HG02759 (cell line): ENCODE data around the gene NRROS.
A peak's percentile ranks its signal among the peaks of the same experiment; 100 is the strongest.
"Not testable (repeated sequence)": the region's sequence is repeated elsewhere in the genome, so short reads cannot be mapped to it uniquely, and the experiment has no call there.

Experiments
- ATAC-seq: cut with Tn5 transposase; IDR thresholded peaks from one replicate; pipeline ENCODE4 v1.9.1; 2021; ENCODE audit warnings: mild to moderate bottlenecking, moderate library complexity; ENCODE audit not compliant: unreplicated experiment

NRROS gene

GRCh38 chr3:196624067-196624790, 15.3 kb upstream of the NRROS start:
- no peak for ATAC-seq

DNA sequence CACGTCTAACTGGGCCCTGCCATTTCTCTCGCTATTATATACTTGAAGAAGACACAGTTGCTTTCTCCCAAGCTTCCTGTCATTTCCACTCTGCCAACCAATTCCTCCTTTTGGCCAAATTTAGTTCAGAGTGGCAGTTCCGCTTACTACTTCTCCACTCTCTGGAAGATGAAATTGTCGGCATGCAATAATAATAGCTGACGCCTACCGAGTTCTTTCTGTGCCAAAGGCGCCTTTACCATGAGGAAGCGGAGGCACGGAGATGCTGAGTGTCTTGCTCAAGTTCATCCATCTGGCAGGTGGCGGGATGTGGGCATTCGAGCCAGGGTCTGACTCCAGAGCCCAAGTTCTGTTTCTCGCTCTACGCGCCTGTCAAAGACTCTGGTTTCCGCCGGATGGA, 14.6 kb upstream of the NRROS start:
- ATAC-seq: no peak

DNA sequence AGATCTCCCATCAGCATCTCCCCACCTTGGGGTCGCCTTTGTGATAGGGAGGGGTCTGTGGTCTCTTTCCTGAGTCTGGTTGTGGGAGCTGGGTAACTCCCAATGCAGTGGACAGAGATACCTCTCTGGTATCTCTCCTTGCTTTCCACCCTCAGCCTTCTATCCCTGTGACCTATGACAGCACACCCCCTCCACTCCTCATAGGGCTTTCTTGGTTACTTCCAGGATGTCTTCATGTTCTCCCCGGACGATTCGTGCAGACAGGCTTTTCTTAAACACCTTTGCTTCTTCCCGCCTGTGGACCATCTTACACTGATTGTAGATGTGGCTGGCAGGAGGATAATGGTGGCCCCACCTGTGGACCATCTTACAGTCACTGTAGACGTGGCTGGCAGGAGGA, 14.2 kb upstream of the NRROS start:
- ATAC-seq: no peak

- no peak for ATAC-seq
Observed at GRCh38 chr3:196627918-196628231, 11.6 kb upstream of the NRROS start.

DNA sequence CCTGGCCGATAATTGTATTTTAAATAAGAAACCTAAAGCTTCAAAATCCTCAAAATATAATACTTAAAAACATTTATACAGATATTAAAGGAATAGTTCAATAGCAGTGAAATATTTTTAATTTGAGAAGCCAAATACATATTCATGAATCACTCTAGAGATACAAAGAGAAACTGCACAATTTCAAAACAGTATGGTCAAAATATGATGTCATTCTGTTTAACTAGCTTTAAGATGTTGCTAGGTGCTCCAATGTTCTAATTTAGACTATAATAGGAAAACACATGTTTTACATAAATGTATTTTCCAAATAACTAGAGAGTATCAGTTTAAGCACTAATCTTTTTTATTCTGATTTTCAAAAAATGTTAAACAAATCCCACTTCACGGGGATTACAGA, 10.3 kb upstream of the NRROS start:
- no peak for ATAC-seq

DNA sequence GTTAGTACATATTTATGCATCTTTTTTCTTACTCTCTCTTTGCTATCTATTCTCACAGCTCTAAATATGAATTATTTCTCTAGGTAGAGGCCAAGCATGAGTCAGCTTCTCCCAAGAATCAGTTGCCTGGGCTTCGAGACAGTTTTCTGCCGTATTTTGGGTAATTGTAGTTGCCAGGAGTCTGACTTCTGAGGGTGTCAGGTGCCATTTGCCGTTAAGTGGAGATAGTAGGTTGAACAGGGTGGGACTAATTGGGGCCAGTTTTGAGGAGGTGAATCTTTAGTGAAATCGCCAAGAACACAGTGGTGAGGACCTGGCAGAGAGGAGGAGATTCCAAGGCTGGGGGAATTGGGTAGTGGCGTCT, 7.8 kb upstream of the NRROS start:
- ATAC-seq: no peak

DNA sequence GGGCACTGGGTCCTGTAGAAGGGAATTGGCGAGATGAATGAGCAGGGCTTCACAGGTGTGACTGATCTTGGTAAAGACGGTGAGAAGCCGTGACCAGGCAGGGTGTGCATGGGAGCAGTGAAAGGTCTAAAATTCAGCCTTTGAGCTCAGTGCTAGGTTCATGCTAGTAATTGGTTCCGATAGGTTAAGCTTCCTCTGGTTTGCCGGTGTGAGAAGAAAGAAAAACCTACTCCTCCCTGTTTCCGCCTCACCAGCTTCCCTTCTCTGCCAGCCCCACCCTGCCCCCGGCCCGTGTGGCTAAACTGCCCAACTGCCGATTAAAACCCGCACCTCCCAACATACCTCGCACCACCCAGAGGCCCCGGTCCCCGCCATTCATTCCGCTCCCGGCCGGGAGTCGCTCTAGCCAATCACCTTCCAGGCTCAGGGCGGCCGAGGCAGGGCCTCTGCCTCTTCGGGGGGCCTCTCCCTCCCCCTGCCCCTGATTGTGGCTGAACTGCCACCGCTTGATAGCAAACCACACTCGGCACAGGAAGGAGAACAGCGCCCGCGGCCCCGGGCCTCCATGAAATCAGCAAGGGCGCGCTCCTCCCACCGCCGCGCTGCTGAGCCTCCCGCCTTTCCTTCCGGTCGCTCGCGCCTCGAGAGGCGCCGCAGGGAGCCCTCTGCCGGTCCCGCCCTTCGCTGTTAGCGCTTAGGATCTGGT, 7.3 kb upstream of the NRROS start:
- ATAC-seq: peak; percentile 82

DNA sequence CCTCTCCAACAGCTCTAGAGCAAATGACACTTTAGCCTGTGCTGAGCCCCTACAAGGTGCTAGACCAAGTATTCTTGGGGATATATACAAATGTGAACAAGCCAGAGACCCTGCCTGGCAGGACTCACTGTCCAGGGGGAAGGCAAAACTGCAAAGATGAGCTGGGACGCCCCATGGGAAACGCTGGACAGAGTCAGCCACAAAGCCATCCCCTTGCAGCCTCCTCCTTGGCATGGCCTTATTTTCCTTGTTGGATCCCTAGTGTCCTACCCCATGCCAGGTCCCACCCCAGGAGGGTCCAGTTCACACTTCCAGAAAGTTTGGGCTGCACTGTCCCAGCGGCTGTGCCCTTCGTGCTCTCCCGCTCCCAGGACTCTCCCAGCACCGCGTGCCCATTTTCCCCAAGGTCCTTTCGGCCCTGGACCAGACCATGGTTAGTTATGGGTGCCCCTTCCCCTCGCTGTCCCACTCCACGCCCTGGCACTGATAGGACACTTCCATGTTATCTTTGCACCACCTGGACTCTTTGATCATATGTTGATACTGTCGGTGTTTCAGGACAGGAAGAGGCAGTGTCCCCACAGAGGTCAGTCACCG, 5.8 kb upstream of the NRROS start:
- no peak for ATAC-seq

GRCh38 chr3:196634224-196634623, 5.3 kb upstream of the NRROS start:
- no peak for ATAC-seq

DNA sequence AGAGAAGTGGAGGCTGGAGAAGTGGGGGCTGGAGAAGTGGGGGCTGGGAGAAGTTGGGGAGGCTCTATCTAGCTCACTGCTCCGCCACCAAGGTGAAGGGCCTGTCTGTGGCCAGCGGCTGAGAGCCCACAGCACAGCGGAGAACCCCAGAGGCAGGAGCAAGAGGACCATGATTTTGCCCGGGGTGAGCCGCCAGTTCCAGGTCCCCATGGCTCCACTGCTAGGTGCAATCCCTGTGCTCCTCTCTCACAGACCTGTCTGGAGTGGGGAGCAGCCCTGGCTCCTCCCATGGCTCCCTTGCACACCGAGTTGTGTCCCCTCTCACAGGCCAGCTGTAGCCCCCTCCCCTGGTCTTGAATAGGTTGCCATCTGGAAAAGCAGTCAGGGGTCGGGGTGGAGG, 4.7 kb upstream of the NRROS start:
- ATAC-seq: no peak

GRCh38 chr3:196636369-196637349, 2.8 kb upstream of the NRROS start:
- ATAC-seq: no peak

DNA sequence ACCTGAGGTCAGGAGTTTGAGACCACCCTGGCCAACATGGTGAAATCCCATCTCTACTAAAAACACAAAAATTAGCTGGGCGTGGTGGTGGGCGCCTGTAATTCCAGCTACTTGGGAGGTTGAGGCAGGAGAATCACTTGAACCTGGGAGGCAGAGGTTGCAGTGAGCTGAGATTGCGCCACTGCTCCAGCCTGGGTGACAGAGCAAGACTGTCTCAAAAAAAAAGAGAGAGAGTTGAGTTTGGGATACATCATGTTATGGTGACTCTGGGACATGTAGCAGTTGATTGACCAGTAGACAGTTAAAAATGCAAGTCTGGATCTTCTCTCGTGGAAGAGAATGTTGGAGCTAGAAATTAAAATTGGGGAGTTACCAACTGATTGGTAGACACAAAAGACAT, 1.6 kb upstream of the NRROS start:
- not testable (repeated sequence) for ATAC-seq

- peak; percentile 0 for ATAC-seq
Observed at GRCh38 chr3:196638861-196639482, 522 bp upstream of the NRROS start.

GRCh38 chr3:196640297-196641018, 964 bp downstream of the NRROS start:
- no peak for ATAC-seq

DNA sequence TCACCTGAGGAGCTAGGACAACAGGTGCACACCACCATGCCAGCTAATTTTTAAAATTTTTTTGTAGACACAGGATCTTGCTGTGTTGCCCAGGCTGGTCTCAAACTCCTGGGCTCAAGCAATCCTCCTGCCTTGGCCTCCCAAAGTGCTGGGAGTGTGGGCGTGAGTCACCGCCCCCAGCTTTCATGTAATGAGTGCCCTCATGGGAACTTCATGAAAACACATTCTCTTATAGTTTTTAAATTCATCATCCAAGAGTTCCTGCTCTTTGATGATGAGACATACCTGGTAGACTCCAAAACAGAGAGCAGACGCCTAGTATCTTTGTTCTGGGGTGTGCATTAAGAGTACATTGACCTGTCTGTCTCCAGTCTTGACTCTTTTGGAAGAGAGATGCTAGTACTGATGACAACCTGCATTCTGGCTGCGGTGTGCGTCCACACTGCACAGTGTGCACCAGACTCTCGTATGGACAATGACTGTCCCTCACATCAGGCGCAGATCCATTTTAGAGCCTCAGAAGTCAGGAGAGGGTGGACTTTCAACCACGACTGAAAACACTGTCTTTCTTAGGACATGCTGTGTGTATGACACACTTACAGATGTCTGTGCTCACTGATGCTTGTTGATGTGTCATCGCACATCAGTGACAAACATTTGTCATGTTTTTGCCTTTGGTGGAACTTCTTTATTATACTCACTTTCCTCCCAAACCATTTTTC, 2.0 kb downstream of the NRROS start:
- no peak for ATAC-seq

DNA sequence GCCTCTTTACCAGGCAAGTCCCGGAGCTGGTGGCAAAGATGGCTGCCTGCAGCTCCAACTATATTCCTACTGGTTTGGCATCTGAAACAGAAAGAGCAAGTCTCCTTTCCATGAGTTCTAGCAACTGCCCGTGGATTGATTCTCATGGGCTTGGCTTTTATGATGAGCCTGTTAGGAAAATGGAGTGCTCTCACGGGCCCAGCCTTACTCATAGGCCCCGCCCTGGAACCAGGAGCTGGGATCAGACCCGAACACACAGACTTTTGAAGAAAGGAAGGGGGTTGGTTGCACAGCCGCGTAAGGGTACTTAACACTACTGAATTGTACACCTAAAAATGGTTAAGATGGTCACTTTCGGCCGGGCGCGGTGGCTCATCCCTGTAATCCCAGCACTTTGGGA, 2.9 kb downstream of the NRROS start:
- ATAC-seq: no peak

DNA sequence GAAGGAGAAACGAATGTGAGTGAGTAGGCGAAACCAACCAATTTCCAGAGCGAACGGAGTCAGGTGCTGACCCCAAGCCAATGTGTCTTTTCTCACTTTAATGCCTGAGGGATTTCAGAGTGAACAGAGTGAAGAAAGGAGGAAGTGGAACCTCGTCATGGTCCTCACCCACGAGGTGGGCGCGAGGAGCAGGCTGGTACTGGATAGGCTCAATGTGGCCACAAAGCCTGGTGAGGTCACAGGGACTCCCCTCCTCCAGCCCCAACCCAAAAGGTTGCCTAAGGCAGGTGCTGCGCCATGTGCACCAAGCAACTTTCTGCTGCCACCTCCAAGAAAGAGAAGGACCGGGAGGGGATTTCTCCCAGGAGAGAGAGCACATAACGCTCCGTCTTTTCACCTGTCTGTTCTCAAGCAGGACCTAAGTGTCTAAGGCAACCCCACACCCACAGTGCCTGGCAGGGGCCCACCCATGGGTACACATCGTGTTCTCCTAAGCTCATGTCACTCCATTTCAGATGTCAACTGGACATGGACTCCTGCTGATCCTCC, 3.8 kb downstream of the NRROS start:
- peak; percentile 79 for ATAC-seq

DNA sequence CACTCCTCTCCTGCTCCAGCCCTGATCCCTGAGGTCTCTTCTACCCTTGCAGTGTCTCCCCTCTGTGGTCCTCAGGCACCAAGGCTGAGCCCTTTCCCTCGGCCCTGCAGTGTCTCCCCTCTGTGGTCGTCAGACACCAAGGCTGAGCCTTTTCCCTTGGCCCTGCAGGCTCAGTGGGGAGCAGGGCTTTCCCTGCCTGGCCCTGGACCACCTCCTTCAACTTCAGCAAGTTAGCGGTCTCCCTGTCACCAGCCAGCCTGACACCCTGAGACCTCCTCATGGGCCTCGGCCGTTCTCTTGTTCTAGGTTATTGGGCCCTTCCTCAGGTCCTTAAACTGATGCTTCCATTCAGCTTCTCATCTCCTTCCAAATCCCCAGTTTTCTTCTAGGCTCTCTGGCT, 4.3 kb downstream of the NRROS start:
- no peak for ATAC-seq

DNA sequence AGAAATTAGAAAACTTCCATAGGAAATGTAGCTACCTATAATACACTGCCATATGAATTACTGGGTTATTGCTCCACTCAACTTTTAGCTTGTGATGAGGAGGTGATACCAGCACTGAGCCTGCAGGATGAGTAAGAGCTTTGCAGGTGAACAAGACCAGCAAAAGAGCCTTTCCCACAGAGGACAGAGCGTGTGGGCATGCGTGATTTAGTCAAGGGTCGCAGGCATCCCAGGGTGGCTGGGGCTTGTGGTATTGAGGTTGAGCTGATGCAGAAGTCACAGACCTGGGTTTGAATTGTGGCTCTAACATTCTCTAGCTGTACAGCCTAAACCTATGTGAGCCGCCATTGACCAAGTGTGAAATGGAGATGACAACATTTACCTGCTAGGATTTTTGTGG, 5.6 kb downstream of the NRROS start:
- no peak for ATAC-seq
